ENCODE results near the gene P2RX1.
"Not testable (repeated sequence)": the region's sequence is repeated elsewhere in the genome, so short reads cannot be mapped to it uniquely, and the experiment has no call there.

The P2RX1 gene

DNA sequence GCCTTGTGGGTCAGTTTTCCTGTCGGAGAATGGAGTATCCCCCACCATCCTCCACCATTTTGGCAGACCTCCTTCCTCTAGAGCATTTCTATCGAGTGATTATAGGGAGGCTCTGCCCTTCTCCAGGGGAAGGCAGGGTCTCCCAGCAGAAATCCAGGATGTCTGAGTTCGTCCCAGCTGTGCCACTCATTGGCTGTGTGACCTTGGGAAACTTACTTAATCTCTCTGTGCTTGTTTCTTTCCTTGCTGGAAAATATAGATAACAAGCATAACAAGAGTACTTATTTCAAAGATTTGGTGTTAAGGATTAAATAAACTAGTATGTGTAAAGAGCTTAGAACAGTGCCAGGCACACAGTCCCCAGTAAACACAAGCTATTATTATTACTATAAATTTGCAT is 33.2 kb upstream of the P2RX1 start:
- ChIA-PET POLR2A (no interaction called here), CTCF (interaction anchor here (1.1 to 1.7 kb wide), 3 partner anchors 21 to 49 kb away, joined by 3 to 8 read pairs (median 3); no protein-coding TSS in a partner anchor)
- no peak overlapping the region for H3K4me3 ChIP-seq (ENCODE audit: low read depth, low read length)
- no peak for DNase-seq (ENCODE audit: low read depth, low spot score)
- no peak for TF ChIP-seq CTCF (IDR thresholded peaks at IDR 0.05; ENCODE audit: insufficient read depth, low read length, missing control alignments)

GRCh38 chr17:3948551-3948950 is 32.3 kb upstream of the P2RX1 start:
- CTCF ChIA-PET, result interaction anchor here (0.6 to 1.7 kb wide), 4 partner anchors 20 to 84 kb away, joined by 3 to 8 read pairs (median 6); no protein-coding TSS in a partner anchor
- DNase-seq (ENCODE audit: low read depth, low spot score); H3K4me3 ChIP-seq (ENCODE audit: low read depth, low read length); POLR2A ChIA-PET: not testable (repeated sequence)

GRCh38 chr17:3947318-3947810 is 31.1 kb upstream of the P2RX1 start:
- no peak for DNase-seq (ENCODE audit: low read depth, low spot score)
- ChIA-PET CTCF (interaction anchor here (1.1 to 1.2 kb wide), 3 partner anchors 14 to 86 kb away, joined by 3 to 8 read pairs (median 3); no protein-coding TSS in a partner anchor), POLR2A (interaction anchor here (0.7 kb wide), 1 partner anchor 40 kb away, joined by 3 read pairs; no protein-coding TSS in a partner anchor)
- TF ChIP-seq CTCF (IDR thresholded peaks at IDR 0.05; ENCODE audit: insufficient read depth, low read length, missing control alignments), result no peak
- no peak overlapping the region for H3K4me3 ChIP-seq (ENCODE audit: low read depth, low read length)

- TF ChIP-seq CTCF (IDR thresholded peaks at IDR 0.05; ENCODE audit: insufficient read depth, low read length, missing control alignments), result no peak
- H3K4me3 ChIP-seq (ENCODE audit: low read depth, low read length), result no peak overlapping the region
- POLR2A ChIA-PET, result no interaction called here
- DNase-seq (ENCODE audit: low read depth, low spot score), result no peak
- CTCF ChIA-PET, result no interaction called here
Observed at GRCh38 chr17:3946711-3947235, 30.5 kb upstream of the P2RX1 start.

- TF ChIP-seq CTCF (IDR thresholded peaks at IDR 0.05; ENCODE audit: insufficient read depth, low read length, missing control alignments), result no peak
- ChIA-PET CTCF (no interaction called here), POLR2A (interaction anchor here (0.8 kb wide), 1 partner anchor 20 kb away, joined by 3 read pairs; no protein-coding TSS in a partner anchor)
- DNase-seq (ENCODE audit: low read depth, low spot score), result no peak
- H3K4me3 ChIP-seq (ENCODE audit: low read depth, low read length), result peak overlapping the region; percentile 60
Observed at GRCh38 chr17:3944485-3945388, 28.5 kb upstream of the P2RX1 start.

- no peak for TF ChIP-seq CTCF (IDR thresholded peaks at IDR 0.05; ENCODE audit: insufficient read depth, low read length, missing control alignments)
- no peak overlapping the region for H3K4me3 ChIP-seq (ENCODE audit: low read depth, low read length)
- no peak for DNase-seq (ENCODE audit: low read depth, low spot score)
- ChIA-PET POLR2A (no interaction called here), CTCF (no interaction called here)
Observed at GRCh38 chr17:3943240-3943891, 27.1 kb upstream of the P2RX1 start.
